ENCODE measurements around the gene SMS. TPM values are rescaled to one million over a fixed set of nuclear protein-coding genes. Genes with fewer than 3 reads are reported as not detected.

SMS gene
- total RNA-seq, 1 donor from 2014 or later: 172 TPM

- Mint-ChIP-seq H3K4me3 (no peak overlapping the region), H3K4me1 (peaks cover 15% of the 10 kb centered on the region), H3K9me3 (peaks cover 8% of the 10 kb centered on the region), H3K27me3 (ENCODE audit: low read depth) (no peaks in the 10 kb centered on the region), H3K36me3 (no peaks in the 10 kb centered on the region), H3K27ac (peak overlapping the region; percentile 96)
- no peak for TF ChIP-seq CTCF (IDR thresholded peaks at IDR 0.05; ENCODE audit: unreplicated experiment)
- no peak for DNase-seq (ENCODE audit: low spot score in 2 of 2, unreplicated experiment in 2 of 2)
These were observed 8.1 kb upstream of the SMS start for GRCh38 chrX:21932292-21933002.

- DNase-seq (ENCODE audit: low spot score in 2 of 2, unreplicated experiment in 2 of 2): no peak
- Mint-ChIP-seq H3K9me3 (peaks cover 8% of the 10 kb centered on the region), H3K36me3 (no peaks in the 10 kb centered on the region), H3K27me3 (ENCODE audit: low read depth) (no peaks in the 10 kb centered on the region), H3K4me3 (no peak overlapping the region), H3K4me1 (peaks cover 14% of the 10 kb centered on the region), H3K27ac (peak overlapping the region; percentile 96)
- TF ChIP-seq CTCF (IDR thresholded peaks at IDR 0.05; ENCODE audit: unreplicated experiment): no peak
These were observed 7.4 kb upstream of the SMS start for GRCh38 chrX:21933077-21933476.

GRCh38 chrX:21934414-21934813 lies 6.1 kb upstream of the SMS start:
- no peak for TF ChIP-seq CTCF (IDR thresholded peaks at IDR 0.05; ENCODE audit: unreplicated experiment)
- Mint-ChIP-seq H3K36me3 (no peaks in the 10 kb centered on the region), H3K27me3 (ENCODE audit: low read depth) (no peaks in the 10 kb centered on the region), H3K9me3 (peaks cover 3% of the 10 kb centered on the region), H3K4me3 (no peak overlapping the region), H3K27ac (no peak overlapping the region), H3K4me1 (peaks cover 16% of the 10 kb centered on the region)
- no peak for DNase-seq (ENCODE audit: low spot score in 2 of 2, unreplicated experiment in 2 of 2)

GRCh38 chrX:21939906-21940305 lies 603 bp upstream of the SMS start:
- no peak for DNase-seq (ENCODE audit: low spot score in 2 of 2, unreplicated experiment in 2 of 2)
- no peaks in the 10 kb centered on the region for H3K9me3 Mint-ChIP-seq
- no peaks in the 10 kb centered on the region for H3K27me3 Mint-ChIP-seq (ENCODE audit: low read depth)
- no peak for TF ChIP-seq CTCF (IDR thresholded peaks at IDR 0.05; ENCODE audit: unreplicated experiment)
- H3K36me3 Mint-ChIP-seq: no peaks in the 10 kb centered on the region
- H3K4me1 Mint-ChIP-seq: peaks cover 35% of the 10 kb centered on the region
- H3K4me3 Mint-ChIP-seq: peak overlapping the region; percentile 66
- peak overlapping the region; percentile 94 for H3K27ac Mint-ChIP-seq

- peaks cover 64% of the 10 kb centered on the region for H3K4me1 Mint-ChIP-seq
- H3K27me3 Mint-ChIP-seq (ENCODE audit: low read depth): no peaks in the 10 kb centered on the region
- H3K36me3 Mint-ChIP-seq: no peaks in the 10 kb centered on the region
- no peak for DNase-seq (ENCODE audit: low spot score in 2 of 2, unreplicated experiment in 2 of 2)
- TF ChIP-seq CTCF (IDR thresholded peaks at IDR 0.05; ENCODE audit: unreplicated experiment): no peak
- no peaks in the 10 kb centered on the region for H3K9me3 Mint-ChIP-seq
- peak overlapping the region; percentile 68 for H3K27ac Mint-ChIP-seq
- H3K4me3 Mint-ChIP-seq: peak overlapping the region; percentile 86
These were observed 3.1 kb downstream of the SMS start for GRCh38 chrX:21943460-21944135.

Measured in mesothelial cell of epicardium (in vitro differentiated cells).